ENCODE measurements around the gene NOXO1.
"Not testable (repeated sequence)": the region's sequence is repeated elsewhere in the genome, so short reads cannot be mapped to it uniquely, and the experiment has no call there.

NOXO1 gene

GRCh38 chr16:1981398-1981836 is at the start of gene NOXO1:
Gene NOXO1, minus strand, starts transcription at chr16:1981469. Its CDS starts 290 bp downstream, at chr16:1981179.
- DNase-seq = no peak

DNA sequence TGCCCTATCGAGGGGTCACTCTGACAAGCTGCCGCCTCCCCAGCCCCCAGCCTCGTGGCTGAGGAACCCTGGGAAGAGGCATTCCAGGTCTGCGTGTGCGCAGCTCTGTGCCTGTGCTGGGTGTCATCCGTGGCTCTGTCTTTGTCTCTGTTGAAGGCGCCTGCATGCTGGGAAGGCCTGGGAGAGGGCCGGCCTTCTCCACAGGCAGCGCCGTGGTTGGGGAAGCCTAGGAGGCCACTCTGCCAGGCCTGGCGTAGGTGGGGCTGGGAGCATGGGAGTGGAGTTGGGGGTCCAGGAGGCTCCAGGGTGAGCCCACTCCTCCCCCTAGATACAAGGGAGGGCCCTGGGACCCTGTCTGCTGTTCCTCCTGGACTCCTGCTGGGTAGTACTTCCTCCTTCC is 48.8 kb upstream of the NOXO1 start:
- DNase-seq = no peak

GRCh38 chr16:2029350-2029749 is 48.1 kb upstream of the NOXO1 start:
- DNase-seq = no peak

DNA sequence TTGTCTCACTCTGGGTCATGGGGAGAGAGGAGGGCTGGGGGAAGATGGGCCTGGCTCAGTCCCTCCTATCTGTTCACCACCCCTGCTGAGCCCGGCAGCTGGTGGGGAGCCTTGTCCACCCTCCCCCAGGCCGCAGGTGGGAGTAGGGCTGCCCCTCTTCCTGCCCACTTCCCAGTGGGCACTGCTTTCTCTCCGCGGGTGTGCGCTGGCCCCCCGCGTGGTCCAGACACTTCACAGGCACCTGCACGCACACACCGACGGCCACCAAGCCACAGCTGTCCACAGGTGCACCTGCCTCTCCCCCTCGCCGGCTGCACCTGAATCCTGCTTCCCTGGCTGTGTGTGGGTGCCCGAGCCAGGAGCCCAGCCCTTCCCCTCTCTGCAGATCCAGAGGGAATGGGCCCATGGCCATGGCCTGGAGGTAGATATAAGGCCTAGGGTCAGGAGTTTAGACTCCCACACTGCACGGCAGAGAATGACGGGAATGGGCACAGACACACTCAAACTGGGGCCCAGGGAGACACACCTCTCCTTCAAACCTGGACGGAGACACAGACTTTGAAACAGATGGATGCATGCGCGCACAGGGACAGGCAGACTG is 47.5 kb upstream of the NOXO1 start:
- DNase-seq = no peak

DNA sequence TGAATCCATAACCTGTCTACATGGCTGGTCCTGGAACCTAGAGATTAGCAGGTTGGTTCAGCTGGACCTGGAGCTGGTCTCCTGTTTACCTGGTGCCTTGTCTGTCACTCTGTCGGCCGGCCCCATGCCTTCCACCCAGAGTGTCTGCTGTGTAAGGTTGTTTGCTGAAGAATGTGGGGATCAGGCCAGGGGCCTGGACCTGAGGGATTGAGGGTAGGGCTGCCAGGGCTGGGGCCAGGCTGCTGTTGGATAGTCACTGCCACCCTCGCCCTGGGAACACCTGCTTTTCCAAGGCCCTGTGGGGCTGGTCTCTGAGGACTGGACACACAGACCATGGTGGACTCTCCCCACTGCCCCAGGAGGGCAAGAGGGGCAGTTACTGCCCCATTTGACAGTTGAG is 46.9 kb upstream of the NOXO1 start:
- no peak for DNase-seq

GRCh38 chr16:2027024-2028010 is 46.0 kb upstream of the NOXO1 start:
- no peak for DNase-seq

DNA sequence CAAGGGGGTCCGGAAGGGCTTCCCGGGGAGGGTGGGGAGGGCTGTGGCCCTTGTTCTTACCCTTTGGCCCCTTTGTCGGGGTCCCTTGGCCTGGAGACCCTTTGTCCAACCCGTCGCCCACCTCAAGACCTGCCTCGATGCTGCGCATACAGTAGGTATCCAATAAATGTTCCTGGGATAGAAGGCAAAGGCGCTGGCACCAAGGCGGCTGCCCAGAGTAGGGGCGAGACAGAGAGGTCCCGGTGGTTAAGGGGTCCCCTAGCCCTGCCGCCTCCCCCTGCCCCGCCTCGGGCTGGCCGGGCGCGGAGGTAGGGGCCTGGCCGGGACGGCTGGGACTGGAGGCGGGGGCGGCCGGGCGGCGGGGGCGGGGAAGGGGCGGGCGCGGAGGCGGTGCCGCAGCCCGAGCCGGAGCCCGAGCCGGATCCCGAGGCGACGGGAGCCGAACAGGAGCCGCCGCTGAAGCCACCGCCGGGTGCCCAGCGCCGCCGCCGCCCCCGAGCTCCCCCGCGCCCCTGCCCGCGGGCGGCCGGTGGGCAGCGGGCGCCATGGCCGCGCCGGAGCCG is 45.3 kb upstream of the NOXO1 start, which contains the start of gene NHERF2:
Gene NHERF2, plus strand, starts transcription at position 442 of the 563 bp plus-strand sequence. Its CDS starts 104 bp downstream, at position 546.
- DNase-seq = no peak

- DNase-seq = no peak
These were observed 44.7 kb upstream of the NOXO1 start for GRCh38 chr16:2025878-2026460.

GRCh38 chr16:2025251-2025650 is 44.0 kb upstream of the NOXO1 start:
- DNase-seq = no peak

- no peak for DNase-seq
These were observed 42.8 kb upstream of the NOXO1 start for GRCh38 chr16:2024032-2024420.

- peak; percentile 80 for DNase-seq
These were observed 42.1 kb upstream of the NOXO1 start for GRCh38 chr16:2023092-2024031.

DNA sequence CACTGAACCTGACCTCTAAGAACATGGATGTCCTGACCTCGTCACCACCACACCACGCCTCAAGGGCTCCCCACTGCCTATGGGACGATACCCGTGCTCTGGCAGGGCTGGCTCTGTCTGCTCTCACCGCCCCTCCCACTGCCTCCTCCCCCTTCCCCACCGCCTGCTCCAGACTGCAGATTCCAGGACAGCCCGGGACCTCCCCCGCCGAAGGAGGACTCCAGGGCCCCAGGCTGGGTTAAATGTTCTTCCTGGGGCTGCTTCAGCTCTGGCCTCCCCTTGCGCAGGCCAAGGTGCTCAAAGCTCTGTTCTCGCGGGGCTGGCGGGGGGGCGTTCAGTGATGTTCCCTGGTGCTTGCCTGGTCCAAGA is 41.4 kb upstream of the NOXO1 start:
- DNase-seq = no peak

DNA sequence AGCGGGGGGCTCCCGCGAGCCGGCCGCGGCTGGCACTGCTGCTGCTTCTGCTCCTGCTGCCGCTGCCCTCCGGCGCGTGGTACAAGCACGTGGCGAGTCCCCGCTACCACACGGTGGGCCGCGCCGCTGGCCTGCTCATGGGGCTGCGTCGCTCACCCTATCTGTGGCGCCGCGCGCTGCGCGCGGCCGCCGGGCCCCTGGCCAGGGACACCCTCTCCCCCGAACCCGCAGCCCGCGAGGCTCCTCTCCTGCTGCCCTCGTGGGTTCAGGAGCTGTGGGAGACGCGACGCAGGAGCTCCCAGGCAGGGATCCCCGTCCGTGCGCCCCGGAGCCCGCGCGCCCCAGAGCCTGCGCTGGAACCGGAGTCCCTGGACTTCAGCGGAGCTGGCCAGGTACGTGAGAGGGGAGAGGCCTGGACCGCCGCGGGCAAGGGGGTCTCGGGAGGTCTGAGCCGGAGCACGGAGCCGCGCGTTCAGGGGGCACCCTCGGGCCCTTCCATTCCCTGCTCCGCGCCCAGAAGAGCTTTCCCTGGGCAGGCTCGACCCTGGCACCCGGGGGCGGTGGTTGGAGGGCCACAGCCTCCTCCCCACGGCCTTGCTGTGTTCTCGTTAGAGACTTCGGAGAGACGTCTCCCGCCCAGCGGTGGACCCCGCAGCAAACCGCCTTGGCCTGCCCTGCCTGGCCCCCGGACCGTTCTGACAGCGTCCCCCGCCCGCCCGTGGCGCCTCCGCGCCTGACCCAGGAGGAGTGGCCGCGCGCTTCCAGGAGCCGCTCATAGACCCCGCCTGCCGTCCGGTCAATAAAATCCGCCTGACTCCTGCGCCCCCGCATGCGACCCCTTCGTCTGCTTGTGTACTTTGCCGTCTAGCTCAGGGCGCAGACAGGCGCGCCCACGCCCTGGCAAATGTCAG is 38.9 kb upstream of the NOXO1 start:
- DNase-seq = no peak

DNA sequence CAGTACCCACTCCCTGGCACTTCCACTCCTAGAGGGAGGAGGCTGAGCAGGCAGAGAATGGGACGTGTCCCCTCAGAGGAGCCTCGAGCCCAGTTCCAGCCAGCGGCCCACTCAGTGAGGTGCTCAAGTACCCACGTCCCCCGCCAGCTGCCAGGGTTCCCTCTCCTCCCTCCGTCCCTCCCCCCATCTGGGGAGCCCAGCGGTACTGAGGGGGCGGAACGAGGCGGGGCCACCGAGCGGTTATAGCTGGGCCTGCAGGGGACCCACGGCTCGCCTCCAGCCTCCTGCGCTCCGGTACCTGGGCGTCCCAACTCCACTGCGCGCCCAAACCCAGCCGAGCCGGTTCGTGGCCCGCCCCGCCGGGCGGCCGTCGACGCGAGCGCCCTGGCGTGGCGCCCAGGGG is 38.2 kb upstream of the NOXO1 start, which contains the start of gene NPW:
Gene NPW, plus strand, starts transcription at position 268 of the 403 bp plus-strand sequence.
- DNase-seq = peak; percentile 18

- DNase-seq = no peak
These were observed 35.2 kb upstream of the NOXO1 start for GRCh38 chr16:2016407-2016922.

GRCh38 chr16:2015947-2016208 is 34.6 kb upstream of the NOXO1 start:
- DNase-seq = no peak

GRCh38 chr16:2015117-2015946 is 34.1 kb upstream of the NOXO1 start:
- no peak for DNase-seq

DNA sequence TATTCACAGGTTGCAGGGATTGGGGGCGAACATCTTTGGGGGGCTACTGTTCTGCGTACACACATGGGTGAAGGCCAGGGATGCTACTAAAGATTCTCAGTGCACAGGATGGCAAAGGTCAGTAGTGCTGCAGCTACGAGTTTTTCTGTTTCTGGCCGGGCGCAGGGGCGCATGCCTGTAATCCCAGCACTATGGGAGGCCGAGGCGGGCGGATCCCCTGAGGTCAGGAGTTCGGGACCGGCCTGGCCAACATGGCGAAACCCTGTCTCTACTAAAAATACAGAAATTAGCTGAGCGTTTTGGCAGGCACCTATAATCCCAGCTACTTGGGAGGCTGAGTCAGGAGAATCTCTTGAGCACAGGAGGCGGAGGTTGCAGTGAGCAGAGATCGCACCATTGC is 32.3 kb upstream of the NOXO1 start:
- DNase-seq = no peak

- DNase-seq = not testable (repeated sequence)
These were observed 30.5 kb upstream of the NOXO1 start for GRCh38 chr16:2011726-2012125.

Data from NCI-H1436 (cell line).